Stimulated activated CD8-positive, alpha-beta memory T cell treated with anti-CD3 and anti-CD28 coated beads, Interleukin-7, amount 100 ng/mL, for 4 hours (primary cell): ENCODE results near the gene HK1.
"Not testable (repeated sequence)": the region's sequence is repeated elsewhere in the genome, so short reads cannot be mapped to it uniquely, and the experiment has no call there.

Source experiments
- DNase-seq, 2 donors: peaks; one replicate each; pipeline ENCODE4 v3.0.0-alpha.2; 2020; ENCODE audit warnings: low read depth in 2 of 2

HK1 gene

GRCh38 chr10:69450395-69450794 lies 172.1 kb downstream of the HK1 start:
- DNase-seq: not testable (repeated sequence)

- peak; percentile 44 to 72 for DNase-seq
These were observed 173.0 kb downstream of the HK1 start, which contains the start of gene TSPAN15 for GRCh38 chr10:69451209-69451783. Gene TSPAN15, plus strand, starts transcription at chr10:69451465. Its CDS starts 130 bp downstream, at chr10:69451595.
